GM19463 (cell line): ENCODE measurements around the gene GSTA2.
"Not testable (repeated sequence)": the region's sequence is repeated elsewhere in the genome, so short reads cannot be mapped to it uniquely, and the experiment has no call there.

ENCODE experiments used
- ATAC-seq: cut with Tn5 transposase; IDR thresholded peaks from one replicate; pipeline ENCODE4 v1.9.1; 2021; ENCODE audit warnings: mild to moderate bottlenecking, moderate library complexity; ENCODE audit not compliant: unreplicated experiment

GSTA2 gene

GRCh38 chr6:52726193-52726542 is 37.1 kb downstream of the GSTA2 start:
- ATAC-seq: no peak

GRCh38 chr6:52725535-52726192 is 37.6 kb downstream of the GSTA2 start:
- no peak for ATAC-seq

- ATAC-seq: no peak
Observed at GRCh38 chr6:52725143-52725534, 38.1 kb downstream of the GSTA2 start.

GRCh38 chr6:52724406-52725121 is 38.7 kb downstream of the GSTA2 start:
- peak; percentile 99 for ATAC-seq

- ATAC-seq: no peak
Observed at GRCh38 chr6:52724042-52724405, 39.3 kb downstream of the GSTA2 start.

GRCh38 chr6:52720321-52720720 is 43.0 kb downstream of the GSTA2 start:
- no peak for ATAC-seq

- no peak for ATAC-seq
Observed at GRCh38 chr6:52718550-52718949, 44.7 kb downstream of the GSTA2 start.

- not testable (repeated sequence) for ATAC-seq
Observed at GRCh38 chr6:52714761-52715160, 48.5 kb downstream of the GSTA2 start.

- ATAC-seq: no peak
Observed at GRCh38 chr6:52712136-52712535, 51.1 kb downstream of the GSTA2 start.

GRCh38 chr6:52707963-52708680 is 55.2 kb downstream of the GSTA2 start:
- ATAC-seq: no peak

- no peak for ATAC-seq
Observed at GRCh38 chr6:52706001-52706400, 57.3 kb downstream of the GSTA2 start.

- ATAC-seq: not testable (repeated sequence)
Observed at GRCh38 chr6:52704781-52705502, 58.3 kb downstream of the GSTA2 start.

GRCh38 chr6:52704060-52704459 is 59.2 kb downstream of the GSTA2 start:
- ATAC-seq: no peak
